HS-5 (cell line): ENCODE results near the gene ANKMY1.

ENCODE experiments used
- DNase-seq: peaks from one replicate; pipeline ENCODE4 v3.0.0-alpha.2; 2012; ENCODE audit warnings: low read depth

ANKMY1 gene

DNA sequence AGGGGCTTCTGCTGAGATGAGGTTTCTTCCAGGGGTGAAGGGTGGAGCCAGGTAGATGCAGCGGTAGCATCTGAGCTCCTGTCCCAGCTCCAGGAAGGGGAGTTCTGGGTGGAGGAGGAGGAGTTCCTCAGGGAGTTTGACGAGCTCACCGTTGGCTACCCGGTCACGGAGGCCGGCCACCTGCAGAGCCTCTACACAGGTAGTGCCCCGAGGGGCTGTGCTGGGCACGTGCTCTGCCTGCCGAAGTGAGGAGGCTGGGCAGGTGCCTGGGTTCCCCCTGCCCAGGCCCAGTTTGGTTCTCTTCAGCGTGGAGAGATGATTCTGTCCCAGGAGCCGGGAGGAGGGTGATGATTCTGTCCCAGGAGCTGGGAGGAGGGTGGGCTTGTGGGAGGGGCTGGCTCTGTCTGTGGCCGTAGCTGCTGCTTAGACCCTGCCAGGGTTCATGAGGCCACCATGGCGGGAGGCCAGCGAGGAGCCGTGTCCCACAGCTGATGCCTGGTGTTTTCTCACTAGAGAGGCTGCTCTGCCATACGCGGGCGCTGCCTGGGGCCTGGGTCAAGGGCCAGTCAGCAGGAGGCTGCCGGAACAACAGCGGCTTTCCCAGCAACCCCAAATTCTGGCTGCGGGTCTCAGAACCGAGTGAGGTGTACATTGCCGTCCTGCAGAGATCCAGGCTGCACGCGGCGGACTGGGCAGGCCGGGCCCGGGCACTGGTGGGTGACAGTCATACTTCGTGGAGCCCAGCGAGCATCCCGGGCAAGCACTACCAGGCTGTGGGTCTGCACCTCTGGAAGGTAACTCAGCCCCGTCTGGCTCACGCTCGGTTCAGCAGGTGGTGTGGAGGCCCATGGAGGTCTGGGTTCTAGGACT lies 37.0 kb upstream of the ANKMY1 start:
- DNase-seq, result no peak

GRCh38 chr2:240593703-240594451 lies 36.1 kb upstream of the ANKMY1 start:
- no peak for DNase-seq

DNA sequence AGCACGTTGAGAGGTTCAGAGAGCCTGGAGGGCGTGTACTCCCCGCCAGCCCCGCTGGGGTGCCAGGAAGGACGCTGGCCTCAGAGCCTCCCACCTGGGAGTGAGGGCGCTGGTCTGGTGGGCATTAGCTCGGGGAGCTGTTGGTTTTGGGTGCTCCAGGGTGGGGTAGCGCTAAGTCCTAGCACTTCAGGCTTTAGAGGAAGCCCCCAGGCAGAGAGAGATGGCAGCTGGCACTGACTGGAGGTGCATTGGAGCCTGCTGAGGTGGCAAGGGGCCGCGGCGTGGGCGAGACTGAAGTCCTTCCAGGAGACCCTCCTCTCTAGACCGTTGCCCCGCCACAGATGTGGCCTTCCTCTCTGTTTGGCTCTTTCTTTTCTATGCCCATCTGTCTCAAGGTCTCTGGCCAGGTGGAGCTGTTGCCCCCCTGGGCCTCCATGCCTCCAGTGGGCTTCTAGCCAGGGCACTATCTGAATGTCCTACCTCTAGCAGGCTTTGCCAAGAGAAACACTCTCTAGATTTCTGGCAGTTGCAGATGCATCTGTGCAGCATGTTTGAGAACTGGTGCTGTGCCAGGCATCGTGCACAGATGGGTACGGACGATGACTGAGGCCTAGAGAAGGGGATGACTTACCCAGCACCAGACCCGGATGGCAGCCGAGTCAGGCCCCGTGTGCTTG lies 35.4 kb upstream of the ANKMY1 start:
- no peak for DNase-seq

DNA sequence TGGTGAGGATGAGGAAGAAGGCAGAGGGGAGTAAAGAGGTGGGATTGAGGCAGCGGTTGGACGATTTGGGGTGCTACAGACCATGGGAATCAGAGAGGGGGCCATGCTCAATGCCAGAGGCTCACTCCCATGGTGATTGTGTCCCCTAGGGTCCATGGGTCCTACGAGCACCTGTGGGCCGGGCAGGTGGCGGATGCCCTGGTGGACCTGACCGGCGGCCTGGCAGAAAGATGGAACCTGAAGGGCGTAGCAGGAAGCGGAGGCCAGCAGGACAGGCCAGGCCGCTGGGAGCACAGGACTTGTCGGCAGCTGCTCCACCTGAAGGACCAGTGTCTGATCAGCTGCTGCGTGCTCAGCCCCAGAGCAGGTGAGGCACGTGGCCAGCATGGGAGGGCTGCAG lies 34.0 kb upstream of the ANKMY1 start:
- DNase-seq, result no peak

DNA sequence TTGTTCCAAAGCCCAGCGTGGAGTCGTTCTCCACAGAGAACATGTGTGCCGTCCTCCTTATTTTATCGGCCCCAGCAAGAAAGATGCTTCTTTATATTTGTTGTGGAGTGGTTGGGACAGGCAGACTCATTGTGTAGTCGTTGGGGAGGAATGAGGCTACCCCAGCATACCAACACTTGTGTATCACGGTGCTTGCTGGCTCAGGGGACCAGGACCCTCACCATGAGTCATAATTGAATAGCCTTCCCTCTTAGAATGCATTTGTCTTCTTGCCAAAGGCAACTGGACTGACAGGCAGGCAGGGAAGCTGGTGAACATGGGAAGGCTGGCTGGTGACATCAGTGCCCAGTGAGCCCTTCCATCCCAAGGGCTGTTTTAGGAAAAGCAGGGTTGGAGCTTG lies 33.4 kb upstream of the ANKMY1 start:
- DNase-seq, result no peak

DNA sequence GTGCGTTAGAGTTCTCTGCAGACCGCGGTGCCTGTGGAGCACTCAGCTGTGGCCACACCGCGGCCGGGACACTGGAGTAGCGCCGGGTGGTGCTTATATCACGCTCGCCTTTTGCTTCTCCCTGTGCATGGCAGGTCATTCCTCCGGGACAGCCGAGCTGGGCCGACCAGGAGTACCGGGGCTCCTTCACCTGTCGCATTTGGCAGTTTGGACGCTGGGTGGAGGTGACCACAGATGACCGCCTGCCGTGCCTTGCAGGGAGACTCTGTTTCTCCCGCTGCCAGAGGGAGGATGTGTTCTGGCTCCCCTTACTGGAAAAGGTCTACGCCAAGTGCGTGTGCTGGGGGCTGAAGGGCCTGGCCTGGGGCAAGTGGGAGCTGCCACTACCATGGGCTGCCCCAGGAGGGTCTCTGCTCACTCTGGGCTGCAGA lies 32.9 kb upstream of the ANKMY1 start:
- no peak for DNase-seq

DNA sequence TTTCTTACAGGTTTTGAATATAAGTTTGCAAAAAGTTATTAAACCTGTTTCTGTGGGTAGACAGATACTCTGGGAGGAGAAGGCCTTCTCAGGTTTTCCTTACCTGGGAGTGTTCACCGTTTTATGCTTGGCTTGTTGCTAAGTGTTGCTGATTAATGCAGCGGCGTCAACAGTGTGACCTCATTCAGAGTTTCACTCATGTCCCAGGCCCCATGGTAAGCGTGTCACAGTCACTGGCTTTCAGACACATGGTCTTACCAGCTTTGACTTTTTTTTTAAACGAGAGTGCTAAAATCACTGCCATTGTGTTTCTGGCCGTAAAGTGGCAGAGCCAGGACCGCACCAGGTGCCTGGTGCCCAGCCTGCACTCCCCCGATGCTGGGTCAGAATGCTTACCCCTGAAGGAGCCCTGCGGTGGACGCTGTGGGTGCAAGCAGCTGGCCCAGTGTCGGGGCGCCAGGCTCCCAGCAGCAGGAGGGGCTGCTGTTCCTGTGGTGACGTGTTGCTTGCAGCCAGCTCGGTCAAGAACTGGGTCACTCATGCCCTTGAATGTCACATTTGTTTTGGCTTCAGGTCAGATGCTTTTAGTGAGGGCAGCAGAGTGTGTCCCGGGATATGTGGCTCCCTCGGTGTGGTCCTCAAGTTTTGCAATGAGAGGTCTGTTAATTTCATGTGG lies 32.2 kb upstream of the ANKMY1 start:
- no peak for DNase-seq

GRCh38 chr2:240589375-240589774 lies 31.6 kb upstream of the ANKMY1 start:
- DNase-seq, result no peak

DNA sequence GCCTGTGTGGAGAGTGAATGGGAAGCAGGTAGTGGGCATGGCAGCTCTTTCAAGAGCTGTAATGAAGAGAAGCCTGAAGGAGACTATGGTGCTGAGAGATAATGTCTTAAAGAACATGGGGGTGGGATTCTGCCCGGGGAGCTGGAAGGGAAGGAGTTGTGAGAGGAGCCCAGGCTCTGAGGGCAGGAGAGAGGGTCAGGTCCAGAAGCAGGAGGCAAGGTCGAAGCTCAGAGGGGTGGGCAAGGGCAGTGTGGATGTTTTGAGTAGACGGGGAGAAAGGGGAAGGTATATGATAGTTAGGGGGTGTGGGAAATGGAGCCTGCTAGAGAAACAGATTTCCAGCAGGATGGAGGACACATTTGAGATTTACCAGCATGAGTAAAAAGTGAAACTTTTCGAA lies 30.9 kb upstream of the ANKMY1 start:
- no peak for DNase-seq

GRCh38 chr2:240588006-240588655 lies 30.3 kb upstream of the ANKMY1 start:
- DNase-seq, result no peak

- no peak for DNase-seq
These were observed 29.4 kb upstream of the ANKMY1 start for GRCh38 chr2:240586919-240587800.

DNA sequence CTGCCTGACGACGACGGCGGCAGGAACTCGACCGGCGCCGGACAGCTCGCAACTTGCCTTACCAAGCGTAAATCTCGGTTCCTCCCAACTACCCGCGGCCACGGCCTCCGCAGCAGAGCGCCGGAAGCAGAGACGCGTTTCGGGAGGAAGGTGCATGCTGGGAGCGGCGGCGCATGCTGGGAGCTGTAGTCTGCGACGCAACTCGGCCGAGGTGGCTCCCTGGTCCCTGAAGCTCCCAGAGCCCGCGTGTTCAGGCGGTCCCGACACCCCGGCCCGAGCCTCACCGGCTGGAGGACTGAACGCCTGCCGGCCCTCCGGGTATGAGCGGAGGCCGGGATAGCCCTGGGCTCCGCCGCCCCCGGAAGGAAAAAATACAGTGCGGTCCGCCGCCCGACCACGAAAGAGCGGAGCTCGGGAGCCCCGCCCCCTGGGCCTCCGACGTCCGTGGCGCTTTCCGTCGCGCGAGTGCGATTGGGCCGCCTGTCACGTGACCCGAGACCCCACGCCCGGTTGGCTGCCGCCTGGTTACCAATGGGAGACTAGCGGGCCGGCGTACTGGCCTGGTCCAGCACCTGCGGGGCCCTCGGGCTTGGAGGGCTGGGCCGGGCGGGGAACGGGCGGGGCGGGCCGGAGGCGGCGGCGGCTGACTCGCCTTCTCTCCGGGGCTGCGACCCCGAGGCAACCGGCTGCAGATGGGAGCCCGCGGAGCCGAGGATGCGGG lies 28.6 kb upstream of the ANKMY1 start, which contains the start of gene CAPN10:
Gene CAPN10, plus strand, starts transcription at position 537 of the 721 bp plus-strand sequence. Its CDS starts 178 bp downstream, at position 715.
- DNase-seq, result peak; percentile 79

- no peak for DNase-seq
These were observed 28.0 kb upstream of the ANKMY1 start for GRCh38 chr2:240585681-240586197.

DNA sequence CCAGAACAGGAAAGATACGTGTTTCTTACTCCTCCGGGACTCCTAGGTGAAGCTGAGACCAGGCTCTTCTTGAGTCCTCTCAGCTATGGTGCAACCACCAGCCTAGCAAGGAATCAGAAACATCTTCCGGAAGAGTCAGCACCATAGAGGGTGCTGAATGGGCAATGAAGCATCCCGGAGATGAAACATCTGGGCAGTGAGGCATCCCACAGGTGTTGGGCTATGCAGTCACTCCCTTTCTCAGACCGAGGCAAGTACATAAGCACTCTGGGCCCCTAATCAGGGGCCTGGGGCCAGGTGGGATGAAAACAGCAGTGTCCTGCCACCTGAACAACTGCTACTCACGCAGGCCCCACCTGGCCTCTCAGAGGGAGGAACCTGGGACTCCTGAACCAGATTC lies 27.3 kb upstream of the ANKMY1 start:
- no peak for DNase-seq

DNA sequence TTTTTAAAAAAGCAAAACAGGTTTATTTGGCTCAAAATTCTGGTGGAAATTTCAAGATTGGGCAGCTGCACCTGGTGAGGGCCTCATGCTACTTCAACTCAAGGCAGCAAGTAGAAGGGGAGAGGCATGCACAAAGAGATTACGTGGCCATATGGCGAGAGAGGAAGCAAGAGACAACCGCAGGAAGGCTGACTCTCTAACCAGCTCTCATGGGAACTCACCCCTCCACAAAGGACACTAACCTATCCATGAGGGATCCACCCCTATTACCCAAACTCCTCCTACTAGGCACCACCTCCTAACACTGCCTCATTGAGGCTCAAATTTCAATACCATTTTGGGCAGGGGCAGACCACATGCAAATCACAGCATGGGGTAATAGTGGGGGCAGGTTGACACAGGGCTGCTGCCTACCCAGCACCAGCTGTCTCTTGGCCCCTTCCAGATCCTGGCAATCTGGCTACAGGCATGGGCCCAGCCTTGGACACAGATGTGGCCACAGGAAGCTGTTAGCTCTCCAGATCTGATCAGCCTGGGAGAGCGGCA lies 26.8 kb upstream of the ANKMY1 start:
- DNase-seq, result no peak

DNA sequence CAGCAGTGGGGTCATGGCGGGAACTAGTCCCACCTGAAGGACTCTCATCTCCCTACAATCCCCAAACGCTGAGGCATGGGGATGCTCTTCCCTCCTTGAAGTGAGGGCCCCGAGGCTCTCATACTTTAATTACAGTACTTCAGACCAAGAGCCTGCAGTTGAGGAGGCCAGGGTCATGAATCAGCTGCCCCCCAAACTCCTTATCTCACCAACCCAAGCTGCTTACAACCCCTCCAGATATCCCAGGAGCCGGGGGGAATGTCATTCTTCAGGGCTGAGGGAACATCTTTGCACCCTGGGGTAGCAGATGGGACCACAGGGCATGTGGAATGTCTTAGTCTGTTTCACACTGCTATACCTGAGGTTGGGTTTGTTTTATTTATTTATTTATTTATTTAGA lies 26.0 kb upstream of the ANKMY1 start:
- no peak for DNase-seq

GRCh38 chr2:240582781-240583180 lies 25.0 kb upstream of the ANKMY1 start:
- no peak for DNase-seq

DNA sequence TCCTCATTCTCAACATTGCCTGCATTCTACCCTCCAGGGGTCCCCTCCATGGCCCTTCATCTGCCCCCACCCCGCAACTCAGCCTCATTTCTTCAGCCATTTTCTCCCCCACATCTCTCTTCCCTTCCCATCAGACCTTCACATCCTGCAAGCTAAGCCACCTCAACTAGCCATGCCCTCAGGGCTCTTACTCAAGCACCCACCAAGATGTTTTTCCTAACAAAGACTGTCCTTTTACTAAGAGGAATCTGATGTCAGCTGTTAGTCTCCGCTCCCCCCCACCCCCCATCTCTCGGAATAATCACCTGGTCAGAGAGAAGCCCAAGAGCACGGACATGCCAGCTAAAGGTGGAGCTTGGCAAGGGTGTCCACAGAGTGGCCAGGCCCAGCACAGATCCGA lies 24.0 kb upstream of the ANKMY1 start:
- no peak for DNase-seq
